Large intestine (tissue), 3 donors: ENCODE results near the gene MAPK1IP1L. TPM values are rescaled to one million over a fixed set of nuclear protein-coding genes. Genes with fewer than 3 reads are reported as not detected.
"Not testable (repeated sequence)": the region's sequence is repeated elsewhere in the genome, so short reads cannot be mapped to it uniquely, and the experiment has no call there.

ENCODE experiments used
- DNase-seq, 2 donors: peaks; one replicate each; pipeline versions ENCODE4 v3.0.0 to v3.0.0-alpha.2; 2013
- H3K27ac ChIP-seq: one replicate; pipeline ENCODE4 v1.5.1; 2013; ENCODE audit warnings: low read length
- H3K27me3 ChIP-seq: 2 replicates; pipeline ENCODE4 v1.6.1; 2013; ENCODE audit warnings: low read length; ENCODE audit not compliant: control insufficient read depth, insufficient read depth
- H3K36me3 ChIP-seq: 2 replicates; pipeline ENCODE4 v1.6.1; 2013; ENCODE audit warnings: low read length; ENCODE audit not compliant: control insufficient read depth, insufficient read depth
- H3K4me1 ChIP-seq: one replicate; pipeline ENCODE4 v1.6.1; 2013; ENCODE audit warnings: low read length; ENCODE audit not compliant: control insufficient read depth, insufficient read depth
- H3K4me3 ChIP-seq: one replicate; pipeline ENCODE4 v1.5.1; 2013; ENCODE audit warnings: low read length
- H3K9me3 ChIP-seq: one replicate; pipeline ENCODE4 v1.6.1; 2013; ENCODE audit warnings: mild to moderate bottlenecking, low read depth, low read length, moderate library complexity; ENCODE audit not compliant: control insufficient read depth
- WGBS: methylation state at CpG from one replicate; pipeline ENCODE4 v1.1.5; 2013; ENCODE audit warnings: low lambda C conversion rate; ENCODE audit not compliant: insufficient coverage; 5-methylcytosine and 5-hydroxymethylcytosine counted together
- polyA plus RNA-seq: library from polyadenylated mRNA; unstranded; fragments of 120-200 nt; gene quantifications from one replicate; pipeline ENCODE4 v1.2.1, GENCODE V29; 2013

Gene MAPK1IP1L
- polyA plus RNA-seq, 1 donor = 83.8 TPM

DNA sequence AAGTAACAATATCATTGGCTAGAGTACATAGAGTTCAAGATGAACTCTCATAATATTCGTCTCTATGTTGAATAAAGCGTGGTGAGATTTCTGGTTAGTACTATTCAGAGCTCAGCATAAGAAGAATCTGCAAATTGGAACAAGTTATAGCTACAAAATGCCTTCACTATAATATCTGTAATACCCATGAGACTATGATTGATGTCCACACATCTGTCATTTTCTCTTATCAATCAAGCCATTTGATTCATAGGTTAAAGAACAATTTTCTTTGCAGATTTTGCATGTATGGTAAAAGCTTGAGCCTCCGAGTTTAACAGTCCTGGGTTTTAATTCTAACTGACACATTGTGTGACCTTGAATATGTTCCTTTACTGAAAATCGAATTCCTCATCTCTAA, 23.0 kb upstream of the MAPK1IP1L start:
- Histone ChIP-seq H3K27me3 (no peaks in the 10 kb centered on the region), H3K4me1 (peaks cover 4% of the 10 kb centered on the region), H3K4me3 (no peak overlapping the region), H3K27ac (no peak overlapping the region), H3K36me3 (no peaks in the 10 kb centered on the region), H3K9me3 (no peaks in the 10 kb centered on the region)
- no peak for DNase-seq
- 100% methylated on average over 1 of the region's 4 CpGs for WGBS

DNA sequence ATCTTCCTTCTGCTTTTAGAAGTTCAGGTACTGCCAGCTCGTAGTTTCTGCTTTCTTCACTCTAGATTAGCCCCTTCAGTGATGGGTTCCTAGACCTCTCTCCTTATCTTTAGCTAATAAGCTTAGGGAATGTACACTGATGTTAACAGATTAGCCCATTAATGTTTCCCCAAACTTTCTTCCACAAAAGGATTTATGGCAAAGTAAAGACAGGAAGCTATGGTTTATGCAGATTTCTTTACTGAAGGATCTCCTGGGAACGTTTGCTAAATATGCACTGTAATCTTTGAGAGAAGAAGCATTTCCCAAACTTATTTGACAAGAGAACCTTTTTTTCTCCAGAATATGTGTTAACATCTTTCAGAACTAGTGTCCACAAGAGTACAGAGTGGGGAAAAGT, 20.3 kb upstream of the MAPK1IP1L start:
- 40% methylated on average over 1 of the region's 2 CpGs for WGBS
- no peaks in the 10 kb centered on the region for H3K9me3 ChIP-seq
- no peak overlapping the region for H3K4me3 ChIP-seq
- no peak for DNase-seq
- no peaks in the 10 kb centered on the region for H3K27me3 ChIP-seq
- no peak overlapping the region for H3K27ac ChIP-seq
- peaks cover 6% of the 10 kb centered on the region for H3K36me3 ChIP-seq
- peaks cover 1% of the 10 kb centered on the region for H3K4me1 ChIP-seq

DNA sequence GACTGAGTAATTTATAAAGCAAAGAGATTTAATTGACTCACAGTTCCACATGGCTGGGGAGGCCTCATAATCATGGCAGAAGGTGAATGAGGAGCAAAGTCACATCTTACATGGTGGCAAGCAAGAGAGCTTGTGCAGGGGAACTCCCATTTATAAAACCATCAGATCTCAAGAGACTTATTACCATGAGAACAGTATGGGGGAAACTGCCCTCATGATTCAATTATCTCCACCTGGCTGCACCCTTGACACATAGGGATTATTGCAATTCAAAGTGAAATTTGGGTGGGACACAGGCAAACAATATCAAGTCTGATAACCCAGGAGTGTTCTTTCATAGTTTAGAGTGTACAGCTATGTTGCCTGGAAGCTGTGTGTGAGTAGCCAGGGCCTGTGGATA, 13.5 kb upstream of the MAPK1IP1L start:
- H3K27ac ChIP-seq, DNase-seq, H3K4me3 ChIP-seq, H3K9me3 ChIP-seq, H3K4me1 ChIP-seq, H3K27me3 ChIP-seq: not testable (repeated sequence)
- H3K36me3 ChIP-seq = peaks cover 11% of the 10 kb centered on the region

DNA sequence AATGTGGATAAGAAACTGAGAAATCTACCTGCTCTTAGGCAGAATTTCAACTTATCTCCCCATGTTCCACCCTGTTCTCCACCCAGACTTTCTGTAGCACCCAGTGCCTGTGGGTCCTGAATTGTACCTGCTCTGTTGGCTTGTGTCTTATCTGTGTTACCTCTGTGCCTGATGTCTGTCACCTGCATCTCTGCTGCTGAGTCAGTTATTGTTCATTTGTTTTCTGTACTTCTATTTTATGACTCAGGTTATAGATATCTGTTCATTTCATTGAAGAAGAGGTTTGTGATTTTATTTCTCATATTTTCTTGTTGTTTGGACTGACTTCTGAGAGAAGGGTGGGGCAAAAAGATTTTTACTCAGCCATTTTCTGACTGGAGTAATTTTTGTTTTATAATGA, 12.7 kb upstream of the MAPK1IP1L start:
- Histone ChIP-seq H3K4me3 (no peak overlapping the region), H3K9me3 (no peaks in the 10 kb centered on the region), H3K36me3 (peaks cover 18% of the 10 kb centered on the region), H3K27me3 (no peaks in the 10 kb centered on the region), H3K4me1 (no peaks in the 10 kb centered on the region), H3K27ac (no peak overlapping the region)
- DNase-seq = no peak

DNA sequence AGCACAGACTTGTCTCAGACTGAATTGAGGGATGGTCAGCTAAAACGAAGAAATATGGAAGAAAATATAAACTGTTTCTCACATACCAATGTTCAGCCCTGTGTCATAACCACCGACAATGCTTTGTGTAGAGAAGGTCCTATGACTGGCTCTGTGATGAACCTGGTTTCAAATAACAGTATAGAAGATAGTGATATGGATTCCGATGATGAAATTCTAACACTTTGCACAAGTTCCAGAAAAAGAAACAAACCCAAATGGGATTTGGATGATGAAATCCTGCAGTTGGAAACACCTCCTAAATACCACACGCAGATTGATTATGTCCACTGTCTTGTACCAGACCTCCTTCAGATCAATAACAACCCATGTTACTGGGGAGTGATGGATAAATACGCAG, 7.9 kb upstream of the MAPK1IP1L start:
- no peak for DNase-seq
- Histone ChIP-seq H3K9me3 (no peaks in the 10 kb centered on the region), H3K27me3 (no peaks in the 10 kb centered on the region), H3K4me3 (no peak overlapping the region), H3K4me1 (no peaks in the 10 kb centered on the region), H3K36me3 (peaks cover 13% of the 10 kb centered on the region), H3K27ac (no peak overlapping the region)
- no CpG with 5 or more reads among the region's 5 CpGs for WGBS

DNA sequence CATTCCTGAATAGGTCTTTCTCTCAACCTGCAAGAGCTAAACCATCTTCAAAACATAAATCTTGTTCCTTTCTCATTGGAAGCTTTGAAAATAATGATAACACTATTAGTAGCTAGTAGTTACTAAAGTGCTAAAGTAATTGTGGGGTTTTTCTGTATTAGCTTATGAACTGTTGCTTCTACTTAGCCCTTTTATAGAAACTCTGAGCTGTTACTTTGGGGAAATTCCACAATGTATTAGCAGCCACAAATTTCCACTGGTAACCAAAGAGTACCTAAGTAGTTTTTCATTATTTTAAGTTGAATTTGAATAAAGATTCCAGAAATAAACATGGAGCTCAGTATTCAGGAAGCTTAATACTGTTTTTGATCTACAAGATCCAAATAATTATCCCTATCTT, 6.4 kb upstream of the MAPK1IP1L start:
- no peak for DNase-seq
- H3K27me3 ChIP-seq = no peaks in the 10 kb centered on the region

DNA sequence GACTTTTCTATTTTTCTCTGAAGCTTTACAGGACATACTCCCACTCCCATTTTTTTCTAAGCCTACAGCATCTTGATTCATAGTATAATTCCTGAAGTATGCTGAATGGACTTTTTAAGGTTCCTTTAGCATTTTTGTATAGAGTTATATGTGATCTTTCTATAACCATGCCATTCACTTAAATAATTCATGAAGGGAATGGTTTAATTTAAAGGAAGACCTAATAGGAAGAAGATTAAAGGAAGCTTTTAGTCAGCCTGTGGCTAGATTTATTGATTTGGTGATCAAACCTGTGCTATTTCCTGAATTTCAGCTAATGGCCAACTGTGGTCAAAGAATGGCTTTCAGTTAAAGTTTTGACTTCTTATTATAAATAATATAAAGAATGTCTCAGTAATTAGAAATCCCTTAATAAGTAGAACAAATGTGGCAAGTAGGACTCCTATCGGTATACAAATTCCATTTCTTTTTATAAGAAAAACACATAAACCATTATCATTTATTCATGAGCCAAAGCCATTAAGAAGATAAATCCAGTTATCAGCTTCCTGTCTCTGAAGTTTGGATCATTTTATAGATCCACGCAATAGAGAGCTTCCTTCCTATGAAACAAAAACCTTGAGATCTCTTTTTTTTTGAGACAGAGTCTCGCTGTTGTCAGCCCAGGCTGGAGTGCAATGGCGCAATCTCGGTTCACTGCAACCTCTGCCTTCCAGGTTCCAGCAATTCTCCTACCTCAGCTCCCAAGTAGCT, 4.0 kb upstream of the MAPK1IP1L start:
- Histone ChIP-seq H3K4me3 (no peak overlapping the region), H3K27me3 (no peaks in the 10 kb centered on the region), H3K9me3 (no peaks in the 10 kb centered on the region), H3K27ac (no peak overlapping the region), H3K36me3 (peaks cover 13% of the 10 kb centered on the region), H3K4me1 (peaks cover 5% of the 10 kb centered on the region)
- DNase-seq = no peak
- WGBS = 100% methylated on average over 1 of the region's 5 CpGs

More for the DNA sequence above, 6.4 kb upstream of the MAPK1IP1L start:
- peaks cover 13% of the 10 kb centered on the region for H3K36me3 ChIP-seq
- no peak overlapping the region for H3K27ac ChIP-seq
- H3K9me3 ChIP-seq = no peaks in the 10 kb centered on the region
- no peak overlapping the region for H3K4me3 ChIP-seq
- H3K4me1 ChIP-seq = no peaks in the 10 kb centered on the region

DNA sequence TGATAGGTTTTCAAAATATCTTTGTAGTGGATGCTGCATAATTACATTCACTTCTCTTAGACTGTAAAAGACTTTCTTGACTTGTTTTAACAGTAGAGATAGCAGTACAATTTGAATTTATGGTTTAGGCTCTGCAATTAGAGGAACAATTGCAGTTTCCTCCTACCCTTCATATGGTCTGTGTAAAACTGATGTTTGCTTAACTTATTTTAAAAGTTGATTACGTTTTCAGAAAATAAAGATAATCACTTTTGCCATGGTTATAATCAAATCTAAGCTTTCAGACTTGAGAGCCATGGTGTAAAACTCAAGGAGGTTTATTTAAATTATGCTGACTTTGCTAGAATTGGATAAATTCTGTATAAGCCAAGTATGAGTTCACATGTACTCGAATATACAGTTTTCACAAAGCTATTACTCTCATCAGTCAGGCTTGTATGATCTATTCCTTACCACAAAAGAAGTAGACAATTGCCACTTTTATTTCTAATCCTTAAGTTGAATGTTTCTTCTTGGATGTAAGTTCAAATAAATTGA, 2.5 kb upstream of the MAPK1IP1L start:
- Histone ChIP-seq H3K4me1 (peaks cover 5% of the 10 kb centered on the region), H3K27me3 (no peaks in the 10 kb centered on the region), H3K36me3 (peaks cover 2% of the 10 kb centered on the region), H3K27ac (no peak overlapping the region), H3K9me3 (no peaks in the 10 kb centered on the region), H3K4me3 (no peak overlapping the region)
- DNase-seq = no peak
- WGBS = 42% methylated on average over 2 of the region's 2 CpGs

DNA sequence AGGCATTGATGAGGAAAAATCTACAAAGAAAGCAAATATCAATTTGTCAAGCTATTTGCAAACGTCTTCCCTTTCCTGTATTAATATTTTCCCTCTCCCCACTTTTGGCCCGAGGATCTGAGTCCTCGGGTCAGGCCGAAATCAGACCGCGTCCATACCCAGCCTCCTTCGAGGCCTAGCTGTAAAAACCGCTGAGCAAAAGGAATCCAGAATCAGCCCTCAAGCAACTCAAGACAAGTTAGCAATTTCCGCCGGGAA, 353 bp upstream of the MAPK1IP1L start:
- Histone ChIP-seq H3K27ac (peak overlapping the region; percentile 100), H3K4me3 (peak overlapping the region; percentile 52), H3K27me3 (no peaks in the 10 kb centered on the region), H3K4me1 (peaks cover 10% of the 10 kb centered on the region), H3K36me3 (peaks cover 7% of the 10 kb centered on the region), H3K9me3 (no peaks in the 10 kb centered on the region)
- DNase-seq = no peak
- WGBS = no CpG with 5 or more reads among the region's 10 CpGs

DNA sequence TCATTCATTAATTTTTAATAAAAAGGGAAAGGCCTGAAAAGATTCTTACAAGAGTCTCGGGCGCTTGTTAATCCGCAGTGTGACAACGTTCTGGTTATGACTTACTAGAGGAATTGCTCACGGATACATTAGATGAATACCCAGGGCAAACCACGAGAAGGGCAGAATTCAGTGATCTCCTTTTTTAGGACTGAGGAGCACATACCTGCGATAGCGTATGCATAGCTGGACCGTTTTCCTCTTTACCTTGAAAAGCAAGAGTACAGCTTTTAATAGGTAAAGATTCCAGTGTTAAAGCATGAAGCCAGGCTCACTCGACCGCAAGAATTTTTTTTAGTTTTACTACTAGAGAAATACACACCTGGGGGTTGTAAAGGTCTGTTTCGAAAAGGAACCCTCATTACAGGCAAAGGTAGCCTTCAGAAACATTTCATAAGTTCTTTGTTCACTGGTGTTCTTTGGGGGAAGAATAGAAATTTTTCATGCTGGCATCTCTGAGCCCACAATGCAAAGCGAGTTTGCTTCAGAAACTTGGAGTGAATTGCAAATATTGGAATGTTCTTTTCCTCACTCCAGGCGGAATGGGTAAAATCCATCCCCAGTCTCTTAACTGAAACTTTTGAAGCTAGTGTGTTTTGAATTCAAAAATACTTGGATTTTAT, 953 bp downstream of the MAPK1IP1L start:
- no peak for DNase-seq
- no peaks in the 10 kb centered on the region for H3K9me3 ChIP-seq
- no peaks in the 10 kb centered on the region for H3K27me3 ChIP-seq
- peaks cover 10% of the 10 kb centered on the region for H3K4me1 ChIP-seq
- H3K36me3 ChIP-seq = peaks cover 7% of the 10 kb centered on the region
- WGBS = 4% methylated on average over 4 of the region's 14 CpGs
- peak overlapping the region; percentile 100 for H3K27ac ChIP-seq
- peak overlapping the region; percentile 100 for H3K4me3 ChIP-seq

DNA sequence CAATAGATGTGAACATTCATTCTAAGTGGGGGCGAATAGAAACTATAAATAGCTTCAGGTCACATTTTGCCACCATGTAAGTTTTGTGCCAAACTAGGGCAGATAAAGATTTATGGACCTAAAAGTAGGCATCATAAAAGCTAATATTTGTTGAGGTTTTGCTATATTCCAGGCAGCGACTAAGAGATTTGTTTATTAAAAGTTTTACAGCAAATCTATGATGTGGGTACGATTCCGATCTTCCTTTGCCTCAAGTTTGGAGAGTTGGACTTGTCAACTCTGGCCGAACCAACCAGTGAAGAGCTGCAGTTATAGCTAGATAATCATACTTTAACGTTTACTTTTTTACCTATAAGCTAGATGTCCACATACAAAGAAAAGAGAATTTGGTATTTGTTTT, 1.6 kb downstream of the MAPK1IP1L start:
- Histone ChIP-seq H3K27me3 (no peaks in the 10 kb centered on the region), H3K4me1 (peaks cover 10% of the 10 kb centered on the region), H3K27ac (peak overlapping the region; percentile 100), H3K9me3 (no peaks in the 10 kb centered on the region), H3K36me3 (peaks cover 10% of the 10 kb centered on the region), H3K4me3 (peak overlapping the region; percentile 100)
- WGBS = 60% methylated on average over 1 of the region's 6 CpGs
- DNase-seq = peak in 1 of 2 donors; percentile 17
